Measurements from ENCODE around the gene AGA.
A peak's percentile ranks its signal among the peaks of the same experiment; 100 is the strongest.

Gene AGA

DNA sequence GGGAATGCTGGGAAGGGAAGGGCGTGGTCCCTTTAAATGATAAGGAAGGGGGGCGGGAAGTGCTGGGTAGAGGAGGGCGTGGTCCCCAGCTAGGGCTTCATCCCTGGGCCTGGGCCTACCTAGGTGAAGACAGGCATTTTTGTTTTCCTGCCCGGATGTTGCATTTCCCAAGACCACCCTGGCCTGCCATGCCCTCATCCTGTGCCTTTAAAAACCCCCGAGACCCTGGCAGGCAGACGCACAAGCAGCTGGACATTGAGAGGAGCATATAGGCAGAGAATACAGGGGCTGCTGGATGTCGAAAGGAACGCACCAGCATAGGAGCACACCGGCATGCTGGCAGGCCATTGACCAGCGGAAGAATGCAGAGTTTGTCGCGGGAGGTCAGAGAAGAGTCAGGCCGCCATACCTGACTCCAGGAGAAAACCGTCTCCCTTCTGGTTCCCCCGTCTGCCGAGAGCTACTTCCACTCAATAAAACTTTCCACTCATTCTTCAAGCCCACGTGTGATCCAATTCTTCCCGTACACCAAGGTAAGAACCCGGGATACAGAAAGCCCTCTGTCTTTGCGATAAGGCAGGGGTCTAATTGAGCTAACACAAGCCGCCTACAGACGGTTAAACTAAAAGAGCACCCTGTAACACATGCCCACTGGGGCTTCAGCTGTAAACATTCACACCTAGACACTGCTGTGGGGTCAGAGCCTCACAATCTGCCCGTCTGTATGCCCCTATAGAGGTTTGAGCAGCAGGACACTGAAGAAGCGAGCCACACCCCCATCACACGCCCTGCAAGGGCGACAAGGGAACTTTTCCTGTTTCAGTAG is 2.9 kb upstream of the AGA start:
- no peak for DNase-seq

- DNase-seq, result peak; percentile 14
These were observed 1.0 kb downstream of the AGA start for GRCh38 chr4:177441061-177441802.

- no peak for DNase-seq
These were observed 5.8 kb downstream of the AGA start for GRCh38 chr4:177436456-177436855.

DNA sequence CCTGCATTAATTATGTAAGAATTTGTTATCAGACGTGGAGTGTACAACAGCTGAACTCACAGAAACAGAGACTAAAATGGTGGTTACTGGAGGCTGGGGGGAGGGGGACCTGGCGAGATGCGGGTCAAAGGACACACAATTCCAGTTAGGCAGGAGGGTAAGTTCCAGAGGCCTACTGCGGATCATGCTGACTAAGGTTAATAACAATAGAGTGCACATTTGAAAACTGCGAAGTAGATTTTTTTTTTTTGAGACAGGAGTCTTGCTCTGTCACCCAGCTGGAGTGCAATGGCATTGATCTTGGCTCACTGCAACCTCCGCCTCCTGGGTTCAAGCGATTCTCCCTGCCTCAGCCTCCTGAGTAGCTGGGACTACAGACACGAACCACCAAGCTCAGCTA is 7.6 kb downstream of the AGA start:
- no peak for DNase-seq

DNA sequence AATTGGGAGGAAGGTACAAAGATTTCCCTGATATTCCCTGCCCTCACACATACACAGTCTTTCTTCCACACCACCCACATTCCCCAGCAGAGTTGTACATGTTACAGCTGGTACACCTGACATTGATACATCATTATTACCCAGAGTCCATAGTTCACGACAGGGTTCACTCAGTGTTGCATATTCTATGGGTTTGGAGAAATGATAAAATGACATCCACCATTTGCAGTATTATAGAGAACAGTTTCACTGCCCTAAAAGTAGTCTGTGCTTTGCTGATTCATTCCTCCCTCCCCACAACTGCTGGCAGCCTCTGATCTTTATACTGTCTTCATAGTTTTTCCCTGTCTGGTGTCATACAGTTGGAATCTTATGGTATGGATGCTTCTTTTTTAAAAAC is 15.0 kb downstream of the AGA start:
- DNase-seq, result no peak

- no peak for DNase-seq
These were observed 22.8 kb downstream of the AGA start for GRCh38 chr4:177419434-177419833.

- no peak for DNase-seq
These were observed 28.6 kb downstream of the AGA start for GRCh38 chr4:177413656-177414055.

DNA sequence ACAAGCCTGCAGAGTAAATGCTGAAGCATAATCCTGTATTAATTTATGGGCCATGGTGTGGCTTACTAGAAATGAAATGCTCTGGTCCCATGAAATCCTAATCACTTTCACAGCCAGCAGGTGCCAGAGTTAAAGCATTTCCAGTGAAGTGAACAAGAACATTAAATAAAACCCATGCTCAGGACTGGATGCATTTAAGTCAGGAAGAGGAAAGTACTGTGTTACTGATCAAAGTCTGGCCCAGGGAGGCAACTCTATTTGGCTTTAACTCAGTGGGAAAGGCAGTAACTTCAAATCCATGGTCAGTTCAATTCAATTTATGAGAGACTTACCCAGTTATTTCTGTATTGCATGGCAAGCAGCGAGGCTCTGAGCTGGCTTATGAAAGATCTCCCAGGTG is 29.2 kb downstream of the AGA start:
- DNase-seq, result no peak

DNA sequence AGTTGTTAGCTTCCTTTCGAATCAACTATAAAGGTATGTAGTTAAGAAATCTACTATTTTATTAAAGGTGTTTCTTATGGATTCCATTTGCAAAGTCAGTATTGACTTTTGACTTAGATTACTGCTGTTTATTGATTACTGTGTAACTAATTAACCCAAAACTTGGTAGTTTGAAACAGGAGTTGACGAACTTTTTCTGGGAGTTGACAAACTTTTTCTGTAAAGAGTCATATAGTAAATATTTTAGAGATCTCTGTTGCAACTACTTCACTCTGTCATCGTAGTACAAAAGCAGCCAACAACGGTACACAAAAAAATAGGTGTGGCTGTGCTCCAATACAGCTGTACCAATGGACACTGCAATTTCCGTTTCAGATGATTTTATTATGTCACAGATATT is 30.2 kb downstream of the AGA start:
- DNase-seq, result no peak

GRCh38 chr4:177410566-177410965 is 31.7 kb downstream of the AGA start:
- DNase-seq, result no peak

DNA sequence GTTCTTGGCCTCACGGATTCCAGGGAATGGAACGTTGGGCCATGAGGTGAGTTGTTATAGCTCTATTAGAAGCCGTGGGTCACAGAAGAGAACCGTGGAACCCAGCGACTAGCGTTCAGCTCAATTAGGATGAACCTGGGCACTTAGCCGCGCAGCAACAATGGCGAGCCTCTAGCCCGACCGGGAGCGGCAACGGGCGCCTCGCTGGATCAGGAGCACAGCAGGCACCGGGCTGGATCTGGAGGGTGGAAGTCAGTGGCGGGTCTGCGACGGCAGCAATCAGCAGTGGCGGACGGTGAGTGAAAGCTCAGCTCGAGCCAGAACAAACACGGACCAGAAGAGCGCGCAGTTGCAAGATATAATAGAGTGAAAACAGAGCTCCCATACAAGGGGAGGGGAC is 34.2 kb downstream of the AGA start:
- DNase-seq, result no peak

DNA sequence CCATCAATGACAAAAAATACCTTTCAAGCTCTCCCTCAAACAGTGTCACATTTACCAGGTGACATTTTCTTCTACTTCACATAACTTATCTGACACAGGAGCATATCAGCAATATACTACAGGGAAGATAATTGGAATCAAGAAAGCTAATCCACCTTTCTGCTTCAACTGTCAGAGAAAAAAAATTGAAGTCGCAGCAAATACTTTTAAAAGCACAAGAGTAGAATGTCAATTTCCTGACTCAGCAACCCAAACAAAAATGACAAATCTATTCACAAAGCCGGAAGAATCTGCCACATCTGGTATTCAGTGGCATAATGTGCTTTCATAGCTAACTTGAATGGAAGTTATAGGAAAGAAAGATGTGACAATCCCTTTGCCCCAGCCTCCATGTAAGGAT is 36.7 kb downstream of the AGA start:
- no peak for DNase-seq

GRCh38 chr4:177404986-177405385 is 37.3 kb downstream of the AGA start:
- no peak for DNase-seq

DNA sequence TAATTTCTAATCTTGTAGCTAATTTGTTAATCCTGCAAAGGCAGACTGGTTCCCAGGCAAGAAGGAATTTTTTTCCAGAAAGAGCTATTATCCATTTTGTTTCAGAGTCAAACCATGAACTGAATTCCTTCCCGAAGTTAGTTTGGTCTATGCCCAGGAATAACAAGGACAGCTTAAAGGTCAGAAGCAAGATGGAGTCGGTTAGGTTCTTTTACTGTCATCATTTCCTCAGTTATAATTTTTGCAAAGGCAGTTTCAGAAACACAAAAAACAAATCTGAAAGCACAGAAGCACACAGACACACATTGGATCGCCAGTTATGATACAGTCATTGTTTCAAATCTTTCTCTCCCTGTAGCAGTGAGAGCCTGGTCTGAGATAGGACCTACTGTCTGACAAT is 37.9 kb downstream of the AGA start:
- no peak for DNase-seq

DNA sequence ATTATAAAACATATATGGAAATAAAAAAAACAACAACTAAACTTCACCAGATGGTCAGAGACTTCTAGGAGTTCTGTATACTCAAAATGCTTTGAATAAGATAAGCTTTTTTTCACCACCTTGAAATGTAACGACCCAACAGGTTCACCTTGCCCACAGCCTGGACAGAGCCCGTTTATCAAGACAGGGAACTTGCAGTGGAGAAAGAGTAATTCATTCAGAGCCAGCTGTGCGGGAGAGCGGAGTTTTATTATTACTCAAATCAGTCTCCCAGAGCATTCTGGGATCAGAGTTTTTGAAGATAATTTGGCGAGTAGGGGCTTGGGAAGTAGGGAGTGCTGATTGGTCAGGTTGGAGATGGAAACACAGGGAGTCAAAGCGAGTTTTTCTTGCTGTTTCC is 38.5 kb downstream of the AGA start:
- no peak for DNase-seq

DNA sequence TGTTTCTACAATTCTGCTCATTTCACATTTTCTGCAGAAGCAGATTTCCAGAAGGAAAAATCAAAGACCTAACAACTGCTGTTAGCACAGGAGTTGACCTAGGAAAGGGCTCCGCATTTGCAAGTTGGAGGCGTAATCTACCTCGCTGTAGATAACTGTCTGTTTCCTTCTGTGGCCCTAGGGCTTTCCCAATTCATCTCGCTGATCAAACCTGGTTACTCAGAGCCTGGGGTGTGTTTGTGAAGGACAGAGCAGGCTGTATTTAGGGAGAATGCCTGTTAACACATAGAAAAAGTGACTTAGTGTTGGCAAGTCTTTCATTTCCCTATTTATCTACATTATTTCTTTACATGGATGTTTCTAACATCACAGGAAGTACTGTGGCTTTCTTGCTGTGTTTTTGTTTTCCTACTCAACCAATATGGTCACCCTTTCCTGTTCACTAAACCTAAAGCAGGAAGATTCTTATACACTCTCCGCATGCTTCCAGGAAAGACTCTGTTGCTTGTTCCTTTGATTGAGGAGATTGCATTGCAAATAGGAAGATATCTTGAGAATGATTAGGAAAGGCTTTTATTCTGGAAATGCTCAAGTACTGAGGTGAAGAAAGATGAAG is 40.5 kb downstream of the AGA start:
- DNase-seq, result no peak

- no peak for DNase-seq
These were observed 42.2 kb downstream of the AGA start for GRCh38 chr4:177400030-177400429.

GRCh38 chr4:177396352-177396751 is 45.9 kb downstream of the AGA start:
- DNase-seq, result no peak

GRCh38 chr4:177393236-177393635 is 49.0 kb downstream of the AGA start:
- DNase-seq, result no peak

DNA sequence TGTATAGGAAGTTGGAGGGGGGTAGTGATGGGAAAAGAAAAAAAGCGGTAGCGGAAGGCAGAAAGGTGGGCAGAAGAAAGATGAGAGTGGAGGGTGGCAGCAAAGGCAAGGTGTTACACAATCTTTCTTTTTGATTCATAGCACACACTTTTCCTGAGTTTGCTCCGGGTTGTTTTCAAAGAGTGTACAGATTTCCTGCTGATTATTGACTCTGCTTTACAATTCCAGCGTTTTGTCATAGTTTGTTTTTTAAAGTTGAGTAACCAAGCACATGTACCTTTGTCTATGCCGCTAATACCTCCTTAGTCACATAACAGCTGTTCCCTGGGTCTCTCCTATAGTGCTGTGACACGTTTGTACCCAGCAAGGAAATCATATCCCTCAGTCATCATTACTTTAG is 50.3 kb downstream of the AGA start:
- DNase-seq, result no peak

- DNase-seq, result no peak
These were observed 51.0 kb downstream of the AGA start for GRCh38 chr4:177391287-177391686.

DNA sequence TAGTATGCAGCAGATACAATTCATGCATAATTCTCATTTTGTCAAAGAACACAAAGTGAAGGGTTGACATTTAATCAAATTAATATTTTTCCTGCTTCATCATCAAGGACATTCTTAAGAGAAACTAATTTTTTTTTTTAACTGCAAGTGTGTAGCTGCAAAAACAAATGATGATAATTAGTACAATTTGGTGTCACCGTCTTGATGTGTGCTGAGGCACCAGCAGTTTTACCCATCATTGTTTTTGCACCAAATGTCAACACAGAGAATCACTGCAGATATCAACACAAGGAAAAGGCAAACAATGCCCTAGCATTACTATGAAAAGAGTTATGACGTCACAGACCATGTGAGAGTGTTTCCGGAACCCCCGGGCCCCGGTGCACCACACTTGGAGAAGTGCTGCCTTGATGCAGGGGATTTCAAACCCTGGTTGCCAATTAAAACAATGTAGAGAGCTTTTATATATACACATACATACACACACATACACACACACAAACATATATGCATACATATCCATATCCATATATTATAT is 55.9 kb downstream of the AGA start:
- DNase-seq, result no peak

DNA sequence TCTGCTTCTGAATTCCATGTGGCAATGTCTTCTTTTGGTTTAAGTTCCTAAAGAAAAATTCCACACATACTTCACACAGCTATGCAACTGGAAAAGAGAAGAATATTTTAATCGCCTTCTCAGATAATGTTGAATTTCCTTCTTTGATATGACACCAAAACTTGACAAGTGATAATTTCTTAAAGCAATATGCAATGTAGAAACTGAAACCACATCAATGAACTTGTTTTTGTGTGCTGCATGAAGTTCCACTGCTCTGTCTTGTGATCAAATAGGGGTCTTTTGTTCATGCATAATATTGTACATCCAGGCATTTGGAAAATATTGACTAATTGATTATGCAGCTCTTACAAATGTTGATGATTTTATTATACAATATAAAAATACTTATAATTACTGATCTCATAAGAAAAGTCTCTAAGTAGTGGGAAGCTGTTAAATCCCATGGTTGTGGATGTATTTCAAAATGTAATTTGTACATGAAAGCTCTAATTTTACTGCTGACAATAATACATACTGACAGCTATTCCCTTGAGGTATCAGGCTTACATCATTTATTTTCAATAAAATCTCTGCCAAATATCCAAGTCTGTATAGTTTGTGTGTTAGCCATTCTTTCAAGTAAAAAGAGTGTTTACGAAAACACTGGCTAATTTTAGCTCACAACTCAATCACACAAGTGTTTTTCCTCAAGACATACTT is 56.5 kb downstream of the AGA start:
- no peak for DNase-seq

Measured in activated naive CD4-positive, alpha-beta T cell treated with anti-CD3 and anti-CD28 coated beads, Interleukin-2, amount 50 U/mL, for 16 hours (primary cell).